Brain microvascular endothelial cell (primary cell): ENCODE measurements around the gene PAQR6.

Experiments
- DNase-seq: peaks from one replicate; pipeline ENCODE4 v3.0.0-alpha.2; 2020
- H3K27ac ChIP-seq: fragments of 250-450 bp; sonication (Bioruptor Pico); 2 replicates; pipeline ENCODE4 v1.5.1; 2020; ENCODE audit warnings: mild to moderate bottlenecking, moderate library complexity
- H3K27me3 ChIP-seq: fragments of 250-450 bp; sonication (Bioruptor Pico); replicated peaks from 2 replicates; pipeline ENCODE4 v1.5.1; 2020; ENCODE audit warnings: mild to moderate bottlenecking
- H3K36me3 ChIP-seq: fragments of 250-450 bp; sonication (Bioruptor Pico); replicated peaks from 2 replicates; pipeline ENCODE4 v1.5.1; 2020; ENCODE audit warnings: mild to moderate bottlenecking
- H3K4me3 ChIP-seq: 2 replicates; pipeline ENCODE4 v1.5.1; 2011; ENCODE audit warnings: low read depth, mild to moderate bottlenecking, control low read depth, low read length, moderate library complexity
- CTCF ChIP-seq: IDR thresholded peaks from 2 replicates; pipeline ENCODE4 v1.5.1; 2011; ENCODE audit warnings: low read depth, mild to moderate bottlenecking, moderate library complexity, low read length, control low read depth, inconsistent platforms; ENCODE audit errors: missing control alignments
- in situ Hi-C: cut with HindIII; loops from 2 replicates; pipeline ENCODE4 v1.10.0; 2017; ENCODE audit warnings: low sequenced_read_pairs, low pct_ligation_motif_present

PAQR6 gene

GRCh38 chr1:156230473-156230837 lies 17.4 kb downstream of the PAQR6 start:
- no peak for DNase-seq
- in situ Hi-C loops: no loop called here
- no peak for TF ChIP-seq CTCF
- H3K4me3 ChIP-seq: no peak overlapping the region
- H3K27me3 ChIP-seq: no peaks in the 10 kb centered on the region
- peaks cover 10% of the 10 kb centered on the region for H3K36me3 ChIP-seq
- no peak overlapping the region for H3K27ac ChIP-seq

GRCh38 chr1:156229809-156230472 lies 17.9 kb downstream of the PAQR6 start:
- in situ Hi-C loops: no loop called here
- Histone ChIP-seq H3K4me3 (no peak overlapping the region), H3K36me3 (peaks cover 10% of the 10 kb centered on the region), H3K27me3 (no peaks in the 10 kb centered on the region), H3K27ac (no peak overlapping the region)
- no peak for DNase-seq
- no peak for TF ChIP-seq CTCF

GRCh38 chr1:156228501-156228900 lies 19.4 kb downstream of the PAQR6 start:
- no peaks in the 10 kb centered on the region for H3K27me3 ChIP-seq
- in situ Hi-C loops: no loop called here
- H3K27ac ChIP-seq: no peak overlapping the region
- H3K4me3 ChIP-seq: no peak overlapping the region
- H3K36me3 ChIP-seq: peaks cover 12% of the 10 kb centered on the region
- DNase-seq: no peak
- no peak for TF ChIP-seq CTCF

- no peaks in the 10 kb centered on the region for H3K27me3 ChIP-seq
- H3K36me3 ChIP-seq: peaks cover 20% of the 10 kb centered on the region
- H3K27ac ChIP-seq: no peak overlapping the region
- no peak for DNase-seq
- in situ Hi-C loops: no loop called here
- H3K4me3 ChIP-seq: no peak overlapping the region
- TF ChIP-seq CTCF: no peak
These were observed 21.1 kb downstream of the PAQR6 start for GRCh38 chr1:156226782-156227181.

- no peak overlapping the region for H3K27ac ChIP-seq
- no peak overlapping the region for H3K4me3 ChIP-seq
- in situ Hi-C loops: no loop called here
- no peak for DNase-seq
- peaks cover 27% of the 10 kb centered on the region for H3K36me3 ChIP-seq
- no peaks in the 10 kb centered on the region for H3K27me3 ChIP-seq
- TF ChIP-seq CTCF: no peak
These were observed 21.7 kb downstream of the PAQR6 start for GRCh38 chr1:156226116-156226538.

GRCh38 chr1:156225677-156226014 lies 22.2 kb downstream of the PAQR6 start:
- no peak for DNase-seq
- TF ChIP-seq CTCF: no peak
- Histone ChIP-seq H3K36me3 (peaks cover 29% of the 10 kb centered on the region), H3K27me3 (no peaks in the 10 kb centered on the region), H3K4me3 (no peak overlapping the region), H3K27ac (no peak overlapping the region)
- in situ Hi-C loops: no loop called here
